ENCODE data around the gene CARD8.

DNA sequence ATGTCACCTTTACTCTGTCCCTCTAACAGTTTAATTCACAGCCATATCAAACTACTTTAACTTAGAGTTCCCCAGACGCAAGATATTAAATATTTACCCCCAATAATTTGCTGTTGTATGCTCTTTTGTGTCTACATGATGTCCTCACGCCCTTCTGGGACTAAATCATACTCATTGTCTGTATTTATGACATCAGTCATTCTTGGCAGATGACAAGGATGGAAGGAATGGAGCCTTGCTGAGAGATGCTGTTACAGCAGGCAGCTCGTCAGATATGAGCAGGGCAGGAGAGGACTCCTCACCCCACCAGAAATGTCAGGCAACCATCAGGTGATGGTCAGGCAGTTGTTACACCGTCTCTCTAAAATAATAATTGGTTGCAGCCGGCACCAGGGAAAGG lies 41.8 kb downstream of the CARD8 start:
- TF ChIP-seq, protein P1, sequence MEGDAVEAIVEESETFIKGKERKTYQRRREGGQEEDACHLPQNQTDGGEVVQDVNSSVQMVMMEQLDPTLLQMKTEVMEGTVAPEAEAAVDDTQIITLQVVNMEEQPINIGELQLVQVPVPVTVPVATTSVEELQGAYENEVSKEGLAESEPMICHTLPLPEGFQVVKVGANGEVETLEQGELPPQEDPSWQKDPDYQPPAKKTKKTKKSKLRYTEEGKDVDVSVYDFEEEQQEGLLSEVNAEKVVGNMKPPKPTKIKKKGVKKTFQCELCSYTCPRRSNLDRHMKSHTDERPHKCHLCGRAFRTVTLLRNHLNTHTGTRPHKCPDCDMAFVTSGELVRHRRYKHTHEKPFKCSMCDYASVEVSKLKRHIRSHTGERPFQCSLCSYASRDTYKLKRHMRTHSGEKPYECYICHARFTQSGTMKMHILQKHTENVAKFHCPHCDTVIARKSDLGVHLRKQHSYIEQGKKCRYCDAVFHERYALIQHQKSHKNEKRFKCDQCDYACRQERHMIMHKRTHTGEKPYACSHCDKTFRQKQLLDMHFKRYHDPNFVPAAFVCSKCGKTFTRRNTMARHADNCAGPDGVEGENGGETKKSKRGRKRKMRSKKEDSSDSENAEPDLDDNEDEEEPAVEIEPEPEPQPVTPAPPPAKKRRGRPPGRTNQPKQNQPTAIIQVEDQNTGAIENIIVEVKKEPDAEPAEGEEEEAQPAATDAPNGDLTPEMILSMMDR (conservative IDR thresholded peaks at IDR 0.05 in 1 of 2, IDR thresholded peaks at IDR 0.05 in 1 of 2; ENCODE audit: extremely low read depth in 1 of 2, insufficient read depth in 1 of 2, low read depth in 1 of 2, low read length in 2 of 2): no peak
- no peak for TF ChIP-seq EZH2 (IDR thresholded peaks at IDR 0.05; ENCODE audit: borderline replicate concordance, low read length)

Measured in mammary epithelial cell (primary cell).